Amygdala (tissue), 56 donors: ENCODE results near the gene VWCE.

Source experiments
- DNase-seq, 56 donors: peaks; one replicate each; lab custom pipeline; 2025; lab: John Stamatoyannopoulos, UW

The VWCE gene

GRCh38 chr11:61329871-61330270 lies 34.8 kb upstream of the VWCE start:
- DNase-seq: no peak

GRCh38 chr11:61328351-61328750 lies 33.2 kb upstream of the VWCE start:
- no peak for DNase-seq

GRCh38 chr11:61327669-61328071 lies 32.6 kb upstream of the VWCE start:
- no peak for DNase-seq

GRCh38 chr11:61325649-61326414 lies 30.7 kb upstream of the VWCE start:
- DNase-seq: peak in 2 of 56 donors; percentile 10 to 18

GRCh38 chr11:61315260-61315659 lies 20.1 kb upstream of the VWCE start:
- DNase-seq: no peak

- no peak for DNase-seq
Measured at GRCh38 chr11:61310749-61311148, 15.6 kb upstream of the VWCE start.

- no peak for DNase-seq
Measured at GRCh38 chr11:61309739-61310138, 14.6 kb upstream of the VWCE start.

- DNase-seq: no peak
Measured at GRCh38 chr11:61309141-61309540, 14.0 kb upstream of the VWCE start.

GRCh38 chr11:61307354-61307753 lies 12.2 kb upstream of the VWCE start:
- DNase-seq: no peak

- no peak for DNase-seq
Measured at GRCh38 chr11:61306221-61306620, 11.1 kb upstream of the VWCE start.

GRCh38 chr11:61305417-61305816 lies 10.3 kb upstream of the VWCE start:
- DNase-seq: no peak

GRCh38 chr11:61303725-61304124 lies 8.6 kb upstream of the VWCE start:
- DNase-seq: no peak

- DNase-seq: no peak
Measured at GRCh38 chr11:61302550-61302949, 7.4 kb upstream of the VWCE start.

GRCh38 chr11:61298663-61299244 lies 3.6 kb upstream of the VWCE start:
- DNase-seq: no peak

GRCh38 chr11:61297746-61298145 lies 2.6 kb upstream of the VWCE start:
- peak in 8 of 56 donors; percentile 5 to 46 (median 19) for DNase-seq

GRCh38 chr11:61297341-61297740 lies 2.2 kb upstream of the VWCE start:
- no peak for DNase-seq

GRCh38 chr11:61295596-61295926 lies 445 bp upstream of the VWCE start:
- DNase-seq: peak in 2 of 56 donors; percentile 13 to 29

- peak in 18 of 56 donors; percentile 8 to 64 (median 37) for DNase-seq
Measured at GRCh38 chr11:61293867-61294716, 1.0 kb downstream of the VWCE start.

GRCh38 chr11:61292356-61292755 lies 2.8 kb downstream of the VWCE start:
- DNase-seq: no peak

- no peak for DNase-seq
Measured at GRCh38 chr11:61290905-61291690, 4.0 kb downstream of the VWCE start.
